Anterior cingulate cortex (tissue), 58 donors: ENCODE measurements around the gene ATAD5.
"Not testable (repeated sequence)": the region's sequence is repeated elsewhere in the genome, so short reads cannot be mapped to it uniquely, and the experiment has no call there.

ENCODE experiments used
- DNase-seq, 58 donors: peaks; one replicate each; lab custom pipeline; 2025; lab: John Stamatoyannopoulos, UW

Gene ATAD5

DNA sequence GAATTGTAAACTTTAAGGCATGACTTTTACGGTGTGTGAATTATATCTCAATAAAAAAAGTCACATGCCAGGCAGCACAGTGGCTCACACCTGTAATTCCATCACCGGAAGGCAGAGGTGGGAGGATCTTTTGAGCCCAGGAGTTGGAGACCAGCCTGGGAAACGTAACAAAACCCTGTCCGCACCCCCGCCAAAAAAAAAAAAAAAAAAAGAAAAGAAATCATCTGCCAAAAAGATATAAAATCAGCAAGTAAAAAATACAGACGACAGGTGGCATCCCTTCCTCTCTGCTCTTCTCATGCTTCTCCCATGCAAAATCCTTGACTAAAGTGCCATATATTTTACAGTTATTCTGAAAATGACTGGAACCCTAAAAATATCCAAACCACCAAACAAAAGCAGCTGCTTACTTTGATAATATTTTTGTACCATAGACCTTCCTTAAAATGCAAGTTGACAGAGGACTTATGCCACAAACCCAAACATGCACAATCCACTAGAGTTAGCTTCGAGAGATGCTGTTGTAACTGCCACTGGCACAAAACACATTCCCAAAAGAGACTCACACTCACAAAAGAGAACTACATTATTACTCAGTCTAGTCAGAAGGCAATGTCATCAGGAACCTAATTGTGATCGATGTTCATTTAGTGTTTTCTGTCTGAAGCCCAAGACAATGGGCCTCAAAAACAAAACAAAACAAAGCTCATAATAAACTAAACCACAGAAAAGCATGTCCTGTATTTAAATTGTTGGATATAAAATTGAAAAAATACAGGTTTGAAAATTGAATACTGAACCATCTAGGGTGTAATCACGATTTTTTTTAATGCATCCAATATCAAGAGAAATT, 9.7 kb upstream of the ATAD5 start:
- no peak for DNase-seq

DNA sequence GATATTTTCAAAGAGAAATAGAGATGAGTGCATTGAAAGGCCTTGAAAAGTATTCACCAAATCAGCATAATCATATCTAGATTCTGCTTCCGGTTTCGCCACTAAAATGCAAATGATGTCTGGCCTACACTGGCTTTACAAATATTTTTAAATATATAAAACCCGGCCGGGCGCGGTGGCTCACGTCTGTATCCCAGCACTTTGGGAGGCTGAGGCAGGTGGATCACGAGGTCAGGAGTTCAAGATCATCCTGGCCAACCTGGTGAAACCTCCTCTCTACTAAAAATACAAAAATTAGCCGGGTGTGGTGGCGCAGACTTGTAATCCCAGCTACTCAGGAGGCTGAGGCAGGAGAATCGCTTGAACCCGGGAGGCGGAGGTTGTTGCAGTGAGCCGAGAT, 8.8 kb upstream of the ATAD5 start:
- DNase-seq: not testable (repeated sequence)

DNA sequence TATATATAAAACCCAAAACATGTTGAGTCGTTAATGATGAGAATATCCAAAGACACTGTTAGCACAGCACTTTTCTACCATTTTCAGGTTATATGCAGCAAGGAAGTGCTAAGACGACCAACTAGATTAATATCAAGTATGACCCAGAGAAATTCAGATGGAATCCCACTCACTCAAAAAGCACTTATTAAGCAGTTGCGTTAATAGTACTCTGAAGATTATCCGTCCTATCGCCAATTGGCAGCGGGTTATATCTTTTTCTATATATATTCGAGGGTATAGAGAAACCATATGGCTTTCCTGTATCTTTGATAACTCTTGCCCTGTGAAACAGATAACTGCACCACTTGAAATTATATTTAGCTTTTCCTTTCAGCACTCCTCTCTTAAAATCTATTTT, 8.3 kb upstream of the ATAD5 start:
- no peak for DNase-seq

DNA sequence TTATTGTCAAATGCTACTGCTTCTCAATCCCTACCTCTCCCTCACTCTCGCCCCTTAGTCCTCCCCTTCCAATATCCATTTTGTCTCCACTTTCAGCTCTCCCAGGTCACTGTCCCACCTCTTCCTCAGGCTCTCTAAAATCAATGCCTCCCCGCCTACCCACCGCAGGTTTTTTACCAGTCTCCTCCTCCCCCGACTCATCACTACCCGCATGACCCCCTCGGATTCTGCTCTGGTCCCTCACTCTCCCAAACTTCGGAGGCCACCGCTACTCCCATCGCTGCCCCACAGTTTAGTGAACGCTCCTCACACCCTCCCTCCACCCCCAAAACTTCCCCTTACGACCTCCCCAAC, 7.8 kb upstream of the ATAD5 start:
- DNase-seq: peak in 1 of 58 donors; percentile 39

DNA sequence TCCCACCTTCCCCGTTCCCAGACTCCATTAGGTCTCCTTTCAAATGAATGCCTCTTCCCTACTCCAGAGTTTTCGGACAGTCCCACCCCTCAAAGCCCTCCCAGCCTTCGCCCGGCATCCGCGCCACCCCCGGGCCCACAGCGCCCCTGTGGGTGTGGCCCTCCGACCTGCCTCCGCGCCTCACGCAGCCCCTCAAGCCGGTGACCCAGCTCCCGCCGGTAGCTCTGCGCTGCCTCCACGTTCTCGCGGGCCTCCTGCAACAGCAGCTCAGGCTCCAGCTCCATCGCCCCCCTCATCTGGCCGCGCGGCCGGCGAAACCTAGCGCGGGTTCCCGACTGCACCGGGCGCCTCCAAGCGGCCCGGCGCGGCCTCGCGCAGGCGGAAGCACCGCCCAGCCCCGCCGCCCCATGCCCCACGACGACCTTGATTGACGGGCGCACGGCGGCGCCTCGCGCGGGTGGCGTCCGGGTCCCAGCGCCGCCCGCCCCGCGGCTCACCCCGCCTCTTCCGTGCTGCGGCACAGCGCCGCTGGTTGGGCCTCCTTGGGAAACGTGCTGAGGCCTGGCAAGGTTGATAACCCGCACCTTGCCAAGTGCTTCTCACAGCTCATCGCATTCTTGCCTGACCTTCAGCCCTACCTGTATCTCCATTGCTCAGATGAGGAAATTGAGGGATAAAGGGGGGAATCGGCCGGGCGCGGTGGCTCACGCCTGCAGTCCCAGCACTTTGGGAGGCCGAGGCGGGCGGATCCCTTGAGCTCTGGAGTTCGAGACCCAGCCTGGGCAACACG, 7.2 kb upstream of the ATAD5 start, which contains the start of gene CRLF3:
Gene CRLF3, minus strand, starts transcription at position 337 of the 790 bp plus-strand sequence. Its CDS starts 41 bp downstream, at position 296.
- peak; percentile 19 to 94 (median 82) for DNase-seq

DNA sequence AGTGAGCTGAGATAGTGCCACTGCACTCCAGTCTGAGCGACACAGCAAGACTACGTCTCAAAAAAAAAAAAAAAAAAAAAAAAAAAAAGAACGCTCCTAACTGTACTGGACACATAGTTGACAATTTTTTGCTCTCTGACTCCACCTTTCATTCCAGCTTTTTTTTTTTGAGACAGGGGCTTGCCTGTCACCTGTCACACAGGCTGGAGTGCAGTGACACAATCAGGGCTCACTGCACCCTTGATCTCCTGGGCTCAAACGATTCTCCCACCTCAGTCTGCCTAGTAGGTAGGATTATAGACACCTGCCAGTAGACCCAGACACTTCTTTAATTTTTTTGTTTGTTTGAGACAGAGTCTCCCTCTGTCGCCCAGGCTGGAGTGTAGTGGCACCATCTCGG, 4.7 kb upstream of the ATAD5 start:
- no peak for DNase-seq

DNA sequence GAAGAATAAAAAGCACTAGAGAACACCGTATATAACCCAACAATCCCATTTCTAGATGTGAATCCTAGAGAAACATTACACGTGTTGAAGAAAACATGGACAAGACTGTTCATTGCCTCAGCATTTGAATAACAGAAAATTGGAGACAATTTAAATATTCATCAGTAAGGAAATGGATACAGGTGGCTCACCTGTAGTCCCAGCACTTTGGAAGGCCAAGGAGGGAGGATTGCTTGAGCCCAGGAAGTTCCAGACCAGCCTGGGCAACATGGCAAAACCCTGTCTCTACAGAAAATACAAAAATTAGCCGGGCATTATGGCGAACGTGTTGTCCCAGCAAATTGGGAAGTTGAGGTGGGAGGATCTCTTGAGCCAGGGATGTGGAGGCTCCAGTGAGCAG, 2.7 kb upstream of the ATAD5 start:
- no peak for DNase-seq

DNA sequence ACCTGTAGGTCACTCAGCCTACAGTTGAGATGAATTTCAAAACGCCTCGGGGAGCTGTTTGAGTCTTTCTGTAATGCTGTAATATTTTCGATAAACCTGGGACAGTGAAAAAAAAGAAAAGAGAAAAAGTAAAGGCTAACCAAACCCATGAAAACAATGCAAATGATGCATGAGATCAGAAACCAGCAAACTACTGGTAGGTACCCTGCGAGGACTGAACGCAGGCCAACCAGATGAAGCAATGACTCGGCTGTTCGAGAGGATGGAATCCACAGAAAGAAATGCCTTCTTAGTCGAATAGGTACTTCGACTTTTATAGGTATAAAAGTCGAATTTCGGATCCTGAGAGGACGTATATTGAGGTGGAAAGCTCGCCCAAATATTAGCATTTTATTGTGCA, 509 bp upstream of the ATAD5 start:
- peak in 1 of 58 donors; percentile 13 for DNase-seq

DNA sequence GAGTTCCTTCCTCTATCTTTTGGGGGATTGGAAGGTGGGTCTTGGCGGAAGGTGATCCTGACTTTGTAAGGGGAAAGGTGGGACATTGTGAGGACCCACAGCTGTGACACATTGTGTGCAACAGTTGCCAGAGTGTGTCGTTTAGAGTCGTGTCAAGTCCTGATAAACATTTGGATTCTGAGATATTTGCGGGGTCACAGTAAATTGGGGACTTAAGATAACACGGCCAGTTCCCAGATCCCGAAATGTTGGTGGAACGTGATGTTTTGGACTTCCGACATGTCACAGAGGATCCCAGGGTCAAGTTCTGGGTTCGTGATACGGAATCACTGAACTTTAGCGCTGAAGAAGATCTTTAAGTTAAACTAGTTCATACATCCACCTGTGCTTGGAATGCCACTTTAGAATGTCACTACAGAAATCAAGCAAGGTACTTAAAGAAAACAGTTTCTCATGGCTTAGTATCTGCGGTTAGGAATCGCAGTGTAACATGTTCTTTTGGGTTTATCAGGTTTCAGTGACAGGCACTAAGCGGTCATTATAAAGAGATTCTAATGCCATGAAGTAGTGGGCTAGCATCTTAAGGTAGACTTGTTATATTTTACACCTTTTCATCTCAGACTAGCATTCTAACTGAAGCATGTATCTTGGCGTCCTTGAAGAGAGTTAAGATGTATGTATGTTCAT, 815 bp downstream of the ATAD5 start:
- no peak for DNase-seq

DNA sequence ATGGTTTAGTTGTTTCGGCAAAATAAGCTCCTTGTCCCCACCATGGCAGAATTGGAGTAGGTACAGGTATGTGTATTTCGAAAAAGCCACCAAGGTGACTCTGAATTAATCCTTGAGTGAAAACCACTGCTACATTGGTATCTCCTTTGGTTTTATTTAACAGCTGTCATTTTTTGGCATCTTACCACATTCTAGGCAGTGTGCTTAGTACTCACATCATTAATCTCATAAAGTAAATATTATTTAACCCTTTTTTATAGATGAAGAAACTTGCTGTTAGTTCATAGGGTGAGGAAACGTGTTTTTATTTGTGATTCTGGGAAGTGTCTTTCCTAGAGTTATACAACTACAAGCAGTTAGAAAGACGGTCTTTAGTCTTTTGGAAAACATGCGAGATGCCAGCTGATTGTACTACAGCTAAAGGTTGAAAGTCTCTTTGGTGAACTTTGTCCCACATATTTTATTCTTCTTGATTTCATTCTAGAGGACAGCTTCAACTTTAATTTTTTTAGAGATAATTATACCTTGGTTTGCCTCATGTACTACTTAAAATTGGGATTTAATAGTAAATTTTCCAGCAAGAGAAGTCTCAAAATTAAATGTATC, 6.5 kb downstream of the ATAD5 start:
- DNase-seq: no peak

DNA sequence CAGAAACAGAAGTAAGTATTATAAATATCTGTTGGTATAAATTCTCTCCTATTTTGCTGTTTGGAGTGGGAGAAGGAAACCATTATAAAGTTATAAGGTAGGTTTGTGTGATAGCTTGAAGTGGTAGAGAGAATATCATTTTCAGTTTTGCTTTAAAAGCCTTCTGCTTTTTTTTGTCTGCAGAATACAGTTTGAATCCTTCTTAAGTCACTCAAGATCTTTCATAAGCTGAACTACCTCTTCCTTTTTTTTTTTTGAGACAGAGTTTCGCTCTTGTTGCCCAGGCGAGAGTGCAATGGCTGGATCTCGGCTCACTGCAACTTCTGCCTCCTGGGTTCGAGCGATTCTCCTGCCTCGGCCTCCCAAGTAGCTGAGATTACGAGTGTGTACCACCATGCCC, 9.0 kb downstream of the ATAD5 start:
- no peak for DNase-seq

DNA sequence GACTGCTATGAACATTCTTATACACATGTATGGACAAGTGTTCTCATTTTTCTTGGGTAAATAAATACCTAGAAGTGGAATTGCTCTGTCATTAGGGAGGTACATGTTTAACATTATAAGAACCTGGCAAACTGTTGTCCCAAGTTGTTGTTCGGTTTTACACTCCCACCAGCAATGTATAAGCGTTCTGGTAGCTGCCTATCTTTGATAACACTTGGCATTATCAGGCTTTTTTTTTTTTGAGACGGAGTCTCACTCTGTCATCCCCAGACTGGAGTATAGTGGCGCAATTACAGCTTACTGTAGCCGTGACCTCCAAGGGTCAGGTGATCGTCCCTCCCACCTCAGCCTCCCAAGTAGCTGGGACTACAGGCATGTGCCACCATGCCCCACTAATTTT, 16.3 kb downstream of the ATAD5 start:
- no peak for DNase-seq

DNA sequence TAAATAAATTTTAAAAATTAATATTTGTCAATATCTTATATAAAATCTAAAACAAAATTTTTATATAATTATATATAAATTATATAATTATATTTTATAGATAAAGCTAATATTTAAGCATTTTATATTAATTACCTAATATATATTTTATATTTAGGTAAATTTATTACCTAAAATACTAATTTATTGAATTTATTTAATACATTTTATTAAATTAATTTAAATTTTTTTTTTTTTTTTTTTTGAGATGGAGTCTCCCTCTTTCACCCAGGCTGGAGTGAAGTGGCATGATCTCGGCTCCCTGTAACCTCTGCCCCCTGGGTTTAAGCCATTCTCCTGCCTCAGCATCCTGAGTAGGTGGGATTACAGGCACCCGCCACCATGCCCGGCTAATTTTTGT, 22.4 kb downstream of the ATAD5 start:
- no peak for DNase-seq

DNA sequence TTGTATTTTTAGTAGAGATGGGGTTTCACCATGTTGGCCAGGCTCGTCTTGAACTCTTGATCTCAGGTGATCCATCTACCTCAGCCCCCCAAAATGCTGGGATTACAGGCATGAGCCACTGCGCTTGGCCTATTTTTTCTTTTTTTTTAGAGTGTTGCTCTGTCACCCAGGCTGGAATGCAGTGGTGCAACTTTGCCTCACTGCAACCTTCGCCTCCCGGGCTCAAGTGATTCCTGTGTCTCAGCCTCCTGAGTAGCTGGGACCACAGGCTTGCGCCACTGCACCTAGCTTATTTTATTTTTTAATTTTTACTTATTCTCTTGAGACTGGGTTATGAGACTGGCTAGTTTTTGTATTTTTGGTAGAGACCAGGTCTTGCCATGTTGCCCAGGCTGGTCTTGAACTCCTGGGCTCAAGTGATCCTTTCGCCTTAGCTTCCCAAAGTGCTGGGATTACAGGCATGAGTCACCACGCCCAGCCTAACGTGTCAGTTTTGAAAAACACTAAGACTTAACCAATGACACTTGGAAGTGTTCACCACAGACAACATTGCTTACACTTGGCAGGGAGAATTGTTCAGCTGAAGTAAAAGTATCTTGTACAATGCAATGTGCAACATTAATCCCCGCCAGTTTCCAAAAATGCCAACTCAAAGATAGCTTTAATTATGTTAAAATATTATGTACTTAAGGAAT, 26.9 kb downstream of the ATAD5 start:
- no peak for DNase-seq

DNA sequence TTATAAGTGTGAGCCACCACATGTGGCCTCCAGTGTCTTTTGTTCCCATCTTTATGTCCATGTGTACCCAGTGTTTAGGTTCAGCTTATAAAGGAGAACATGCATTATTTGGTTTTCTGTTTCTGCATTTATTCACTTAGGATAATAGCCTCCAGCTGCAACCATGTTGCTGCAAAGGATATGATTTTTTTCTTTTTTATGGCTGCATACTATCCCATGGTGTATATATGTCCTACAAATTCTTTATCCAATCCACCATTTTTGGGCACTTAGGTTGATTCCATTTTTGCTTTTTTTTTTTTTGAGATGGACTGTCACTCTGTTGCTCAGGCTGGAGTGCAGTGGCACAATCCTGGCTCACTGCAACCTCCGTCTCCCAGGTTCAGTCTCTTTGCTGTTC, 32.9 kb downstream of the ATAD5 start:
- DNase-seq: no peak

DNA sequence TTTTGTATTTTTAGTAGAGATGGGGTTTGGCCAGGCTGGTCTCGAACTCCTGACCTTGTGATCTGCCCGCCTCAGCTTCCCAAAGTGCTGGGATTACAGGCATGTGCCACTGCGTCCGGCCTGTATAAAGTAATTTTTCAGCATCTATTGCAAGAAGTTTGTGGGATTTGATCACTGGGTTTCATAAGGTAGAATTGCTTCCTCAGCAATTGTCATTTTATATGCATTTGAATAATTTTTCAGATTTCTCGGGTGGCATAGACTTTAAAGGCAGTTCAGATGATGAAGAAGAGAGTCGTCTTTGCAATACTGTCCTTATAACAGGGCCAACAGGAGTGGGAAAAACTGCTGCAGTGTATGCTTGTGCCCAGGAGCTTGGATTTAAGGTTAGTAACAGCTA, 37.2 kb downstream of the ATAD5 start:
- DNase-seq: no peak

DNA sequence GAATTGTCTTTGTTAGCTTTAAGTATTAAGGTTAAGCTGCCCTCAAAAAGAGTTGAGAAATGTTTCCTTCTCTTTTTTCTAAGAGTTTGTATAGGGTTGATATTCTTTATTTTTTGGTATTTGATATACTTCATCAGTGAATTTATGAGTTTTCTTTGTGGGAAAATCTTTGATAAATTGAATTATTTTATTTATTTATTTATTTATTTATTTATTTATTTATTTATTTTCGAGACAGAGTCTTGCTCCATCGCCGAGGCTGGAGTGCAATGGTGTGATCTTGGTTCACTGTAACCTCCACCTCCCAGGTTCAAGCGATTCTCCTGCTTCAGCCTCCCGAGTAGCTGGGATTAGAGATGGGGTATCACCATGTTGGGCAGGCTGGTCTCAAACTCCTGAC, 54.4 kb downstream of the ATAD5 start:
- DNase-seq: no peak

DNA sequence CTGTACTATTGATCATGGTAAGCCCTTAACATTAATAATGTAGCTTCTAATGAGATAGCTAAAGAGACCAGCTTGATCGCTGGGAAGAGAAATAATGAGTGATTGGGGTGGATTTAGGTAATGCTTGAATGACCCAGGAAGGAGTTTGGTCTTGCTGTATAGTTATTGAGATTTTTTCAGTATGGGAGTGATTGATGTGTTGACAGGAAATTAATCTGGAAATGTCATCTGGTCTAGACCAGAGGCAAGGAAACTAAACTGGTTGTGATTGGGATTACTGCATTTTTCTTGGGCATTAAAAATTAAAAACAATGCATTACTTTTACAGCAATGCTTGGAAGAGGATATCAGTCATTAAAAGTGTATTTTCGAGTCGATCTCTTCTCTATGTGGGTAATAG, 62.5 kb downstream of the ATAD5 start:
- no peak for DNase-seq

DNA sequence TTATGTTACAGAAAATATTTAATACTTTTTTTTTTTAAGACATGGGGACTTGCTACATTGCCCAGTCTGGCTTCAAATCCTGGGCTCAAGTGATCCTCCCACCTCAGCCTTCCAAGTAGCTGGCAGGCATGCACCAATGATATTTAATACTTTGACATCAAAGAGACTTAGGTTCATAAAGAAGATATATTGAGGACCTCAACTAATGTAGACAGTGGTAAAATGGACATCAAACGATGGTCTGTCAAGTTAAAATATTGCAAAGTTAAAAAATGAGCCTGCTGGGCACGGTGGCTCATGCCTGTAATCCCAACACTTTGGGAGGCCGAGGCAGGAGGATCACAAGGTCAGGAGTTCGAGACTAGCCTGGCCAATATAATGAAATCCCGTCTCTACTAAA, 65.5 kb downstream of the ATAD5 start:
- no peak for DNase-seq

DNA sequence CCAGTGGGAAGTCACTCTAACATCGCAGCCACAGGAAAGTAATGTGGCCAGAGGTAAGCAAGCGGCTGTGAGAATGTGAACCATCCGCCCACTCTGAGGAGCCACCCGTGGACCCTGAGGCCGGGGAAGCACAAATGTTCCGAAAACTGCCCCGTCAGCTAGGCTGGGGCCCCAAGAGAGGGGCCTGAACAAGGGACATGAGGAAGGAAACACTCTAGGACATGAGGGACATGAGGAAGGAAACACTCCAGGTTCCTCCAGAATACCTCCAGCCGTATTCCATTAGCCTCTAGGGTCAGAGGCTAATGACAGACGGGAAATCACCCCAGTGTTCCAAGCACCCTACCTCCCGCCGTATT, 74.0 kb downstream of the ATAD5 start:
- DNase-seq: peak in 6 of 58 donors; percentile 15 to 49 (median 24)
